Measurements from ENCODE around the gene RGS4.
"Not testable (repeated sequence)": the region's sequence is repeated elsewhere in the genome, so short reads cannot be mapped to it uniquely, and the experiment has no call there.

The RGS4 gene

GRCh38 chr1:163068716-163069115 lies 445 bp upstream of the RGS4 start:
- DNase-seq (ENCODE audit: low read depth in 2 of 3, low spot score in 1 of 3) = no peak

GRCh38 chr1:163069655-163070277 lies 605 bp downstream of the RGS4 start:
- DNase-seq (ENCODE audit: low read depth in 2 of 3, low spot score in 1 of 3) = no peak

GRCh38 chr1:163071405-163072255 lies 2.5 kb downstream of the RGS4 start:
- peak; percentile 8 to 26 (median 24) for DNase-seq (ENCODE audit: low read depth in 2 of 3, low spot score in 1 of 3)

- DNase-seq (ENCODE audit: low read depth in 2 of 3, low spot score in 1 of 3) = no peak
Observed at GRCh38 chr1:163072658-163073057, 3.5 kb downstream of the RGS4 start.

GRCh38 chr1:163074004-163074403 lies 4.8 kb downstream of the RGS4 start:
- DNase-seq (ENCODE audit: low read depth in 2 of 3, low spot score in 1 of 3) = no peak

- no peak for DNase-seq (ENCODE audit: low read depth in 2 of 3, low spot score in 1 of 3)
Observed at GRCh38 chr1:163074716-163075284, 5.6 kb downstream of the RGS4 start.

- no peak for DNase-seq (ENCODE audit: low read depth in 2 of 3, low spot score in 1 of 3)
Observed at GRCh38 chr1:163076044-163076443, 6.9 kb downstream of the RGS4 start.

- DNase-seq (ENCODE audit: low read depth in 2 of 3, low spot score in 1 of 3) = no peak
Observed at GRCh38 chr1:163076446-163076845, 7.3 kb downstream of the RGS4 start.

- DNase-seq (ENCODE audit: low read depth in 2 of 3, low spot score in 1 of 3) = no peak
Observed at GRCh38 chr1:163076981-163077761, 8.0 kb downstream of the RGS4 start.

GRCh38 chr1:163082971-163083370 lies 13.8 kb downstream of the RGS4 start:
- no peak for DNase-seq (ENCODE audit: low read depth in 2 of 3, low spot score in 1 of 3)

- DNase-seq (ENCODE audit: low read depth in 2 of 3, low spot score in 1 of 3) = no peak
Observed at GRCh38 chr1:163083690-163084089, 14.5 kb downstream of the RGS4 start.

GRCh38 chr1:163084330-163084729 lies 15.2 kb downstream of the RGS4 start:
- DNase-seq (ENCODE audit: low read depth in 2 of 3, low spot score in 1 of 3) = no peak

GRCh38 chr1:163085041-163085903 lies 16.1 kb downstream of the RGS4 start:
- DNase-seq (ENCODE audit: low read depth in 2 of 3, low spot score in 1 of 3) = no peak

- no peak for DNase-seq (ENCODE audit: low read depth in 2 of 3, low spot score in 1 of 3)
Observed at GRCh38 chr1:163085904-163086268, 16.7 kb downstream of the RGS4 start.

- not testable (repeated sequence) for DNase-seq (ENCODE audit: low read depth in 2 of 3, low spot score in 1 of 3)
Observed at GRCh38 chr1:163089117-163089516, 20.0 kb downstream of the RGS4 start.

- no peak for DNase-seq (ENCODE audit: low read depth in 2 of 3, low spot score in 1 of 3)
Observed at GRCh38 chr1:163090321-163090945, 21.3 kb downstream of the RGS4 start.

GRCh38 chr1:163093169-163093568 lies 24.0 kb downstream of the RGS4 start:
- no peak for DNase-seq (ENCODE audit: low read depth in 2 of 3, low spot score in 1 of 3)

- no peak for DNase-seq (ENCODE audit: low read depth in 2 of 3, low spot score in 1 of 3)
Observed at GRCh38 chr1:163093579-163093978, 24.4 kb downstream of the RGS4 start.

GRCh38 chr1:163094182-163094581 lies 25.0 kb downstream of the RGS4 start:
- no peak for DNase-seq (ENCODE audit: low read depth in 2 of 3, low spot score in 1 of 3)

- DNase-seq (ENCODE audit: low read depth in 2 of 3, low spot score in 1 of 3) = no peak
Observed at GRCh38 chr1:163094589-163094988, 25.4 kb downstream of the RGS4 start.
